H1 (cell line): ENCODE results near the gene RSAD2.

ENCODE experiments used
- BACH1 ChIP-seq: IDR thresholded peaks from 2 replicates; pipeline ENCODE4 v1.6.1; 2012; ENCODE audit warnings: low read length, improper control_type of control experiment
- CHD2 ChIP-seq: IDR thresholded peaks from 2 replicates; pipeline ENCODE4 v1.6.1; 2012; ENCODE audit warnings: low read length, improper control_type of control experiment
- CREB1 ChIP-seq: IDR thresholded peaks from 2 replicates; pipeline ENCODE4 v1.6.1; 2012; ENCODE audit warnings: inconsistent platforms
- EP300 ChIP-seq, 2 experiments: IDR thresholded peaks; 1 replicate in 1 of 2; 2 replicates in 1 of 2; pipeline ENCODE4 v1.6.1; 2011 to 2012; ENCODE audit warnings: low read depth in 2 of 2, low read length in 2 of 2, mild to moderate bottlenecking in 2 of 2, borderline replicate concordance in 1 of 2, inconsistent platforms in 1 of 2, moderate library complexity in 1 of 2
- FOSL1 ChIP-seq: IDR thresholded peaks from 2 replicates; pipeline ENCODE4 v1.6.1; 2011; ENCODE audit warnings: mild to moderate bottlenecking, low read depth, low read length, moderate library complexity; ENCODE audit not compliant: insufficient read depth
- GTF2F1 ChIP-seq: IDR thresholded peaks from 2 replicates; pipeline ENCODE4 v1.6.1; 2012; ENCODE audit warnings: low read depth, low read length, improper control_type of control experiment, borderline replicate concordance
- POLR2A ChIP-seq, 2 experiments: IDR thresholded peaks; 1 replicate in 1 of 2; 2 replicates in 1 of 2; pipeline ENCODE4 v1.6.1; 2011; ENCODE audit warnings: low read depth in 2 of 2, low read length in 2 of 2, mild to moderate bottlenecking in 2 of 2; ENCODE audit errors: control extremely low read depth in 1 of 2
- POLR2AphosphoS5 ChIP-seq: IDR thresholded peaks from 2 replicates; pipeline ENCODE4 v1.6.1; 2011; ENCODE audit warnings: low read depth, low read length
- TF ChIP-seq, protein P1 (sequence below), 3 experiments: IDR thresholded peaks; 1 replicate in 2 of 3; 2 replicates in 1 of 3; pipeline versions ENCODE4 v1.5.1 to v1.6.1; 2011; ENCODE audit warnings: low read length in 3 of 3, mild to moderate bottlenecking in 3 of 3, inconsistent platforms in 2 of 3, low read depth in 1 of 3, moderate library complexity in 1 of 3; ENCODE audit not compliant: insufficient read depth in 1 of 3; ENCODE audit errors: control extremely low read depth in 1 of 3
- TF ChIP-seq, protein P2 (sequence below): IDR thresholded peaks from 2 replicates; pipeline ENCODE4 v1.6.1; 2011; ENCODE audit warnings: low read length, improper control_type of control experiment

DNA sequence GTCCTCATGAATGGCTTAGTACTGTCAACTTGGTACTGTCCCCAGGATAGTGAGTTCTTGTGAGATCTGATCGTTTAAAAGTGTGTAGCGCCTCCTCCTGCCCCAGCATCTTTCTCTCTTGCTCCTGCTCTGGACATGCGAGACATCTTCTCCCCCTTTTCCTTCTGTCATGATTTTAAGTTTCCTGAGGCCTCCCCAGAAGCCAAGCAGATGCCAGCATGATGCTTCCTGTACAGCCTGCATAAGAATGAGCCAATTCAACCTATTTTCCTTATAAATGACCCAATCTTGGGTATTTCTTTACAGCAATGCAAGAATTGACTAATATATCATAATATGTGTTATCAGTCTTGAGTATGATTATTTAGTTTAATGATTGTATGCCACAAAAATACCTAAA, 3.5 kb upstream of the RSAD2 start:
- TF ChIP-seq, protein P1, sequence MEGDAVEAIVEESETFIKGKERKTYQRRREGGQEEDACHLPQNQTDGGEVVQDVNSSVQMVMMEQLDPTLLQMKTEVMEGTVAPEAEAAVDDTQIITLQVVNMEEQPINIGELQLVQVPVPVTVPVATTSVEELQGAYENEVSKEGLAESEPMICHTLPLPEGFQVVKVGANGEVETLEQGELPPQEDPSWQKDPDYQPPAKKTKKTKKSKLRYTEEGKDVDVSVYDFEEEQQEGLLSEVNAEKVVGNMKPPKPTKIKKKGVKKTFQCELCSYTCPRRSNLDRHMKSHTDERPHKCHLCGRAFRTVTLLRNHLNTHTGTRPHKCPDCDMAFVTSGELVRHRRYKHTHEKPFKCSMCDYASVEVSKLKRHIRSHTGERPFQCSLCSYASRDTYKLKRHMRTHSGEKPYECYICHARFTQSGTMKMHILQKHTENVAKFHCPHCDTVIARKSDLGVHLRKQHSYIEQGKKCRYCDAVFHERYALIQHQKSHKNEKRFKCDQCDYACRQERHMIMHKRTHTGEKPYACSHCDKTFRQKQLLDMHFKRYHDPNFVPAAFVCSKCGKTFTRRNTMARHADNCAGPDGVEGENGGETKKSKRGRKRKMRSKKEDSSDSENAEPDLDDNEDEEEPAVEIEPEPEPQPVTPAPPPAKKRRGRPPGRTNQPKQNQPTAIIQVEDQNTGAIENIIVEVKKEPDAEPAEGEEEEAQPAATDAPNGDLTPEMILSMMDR (IDR thresholded peaks at IDR 0.05; ENCODE audit: control extremely low read depth in 1 of 3, insufficient read depth in 1 of 3, low read depth in 1 of 3, low read length in 3 of 3), result no peak
- no peak for TF ChIP-seq GTF2F1
- TF ChIP-seq BACH1, result no peak
- TF ChIP-seq, protein P2, sequence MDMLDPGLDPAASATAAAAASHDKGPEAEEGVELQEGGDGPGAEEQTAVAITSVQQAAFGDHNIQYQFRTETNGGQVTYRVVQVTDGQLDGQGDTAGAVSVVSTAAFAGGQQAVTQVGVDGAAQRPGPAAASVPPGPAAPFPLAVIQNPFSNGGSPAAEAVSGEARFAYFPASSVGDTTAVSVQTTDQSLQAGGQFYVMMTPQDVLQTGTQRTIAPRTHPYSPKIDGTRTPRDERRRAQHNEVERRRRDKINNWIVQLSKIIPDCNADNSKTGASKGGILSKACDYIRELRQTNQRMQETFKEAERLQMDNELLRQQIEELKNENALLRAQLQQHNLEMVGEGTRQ, result no peak
- TF ChIP-seq FOSL1, result no peak
- TF ChIP-seq EP300 (IDR thresholded peaks at IDR 0.05; ENCODE audit: borderline replicate concordance in 1 of 2, low read depth in 2 of 2, low read length in 2 of 2), result no peak
- TF ChIP-seq CHD2, result no peak
- no peak for TF ChIP-seq POLR2AphosphoS5
- no peak for TF ChIP-seq CREB1
- TF ChIP-seq POLR2A (IDR thresholded peaks at IDR 0.05; ENCODE audit: control extremely low read depth in 1 of 2, low read depth in 2 of 2, low read length in 2 of 2), result no peak
